Neural cell (in vitro differentiated cells): ENCODE data around the gene NFATC3. TPM values are rescaled to one million over a fixed set of nuclear protein-coding genes. Genes with fewer than 3 reads are reported as not detected.

Experiments used
- H2AFZ ChIP-seq: fragments of 200-600, 300-800 bp; sonication (generic), shearing (Covaris generic); 2 replicates; pipeline ENCODE4 v1.6.0; 2014; ENCODE audit warnings: low read depth, mild to moderate bottlenecking, antibody characterized with exemption, low read length, moderate library complexity
- H3F3A ChIP-seq: fragments of 200-600 bp; shearing (Covaris generic); 2 replicates; pipeline ENCODE4 v1.6.1; 2016; ENCODE audit warnings: mild to moderate bottlenecking, moderate library complexity, mixed read lengths, antibody characterized with exemption, low read length; ENCODE audit not compliant: insufficient read depth, poor library complexity, severe bottlenecking
- H3K27ac ChIP-seq: fragments of 200-600, 300-800 bp; sonication (generic), shearing (Covaris generic); 2 replicates; pipeline ENCODE4 v1.5.1; 2014; ENCODE audit warnings: mild to moderate bottlenecking, low read length, moderate library complexity
- H3K27me3 ChIP-seq: fragments of 300-800, 200-600 bp; sonication (generic), shearing (Covaris generic); 2 replicates; pipeline ENCODE4 v1.6.0; 2014; ENCODE audit warnings: mild to moderate bottlenecking, low read depth, low read length, moderate library complexity; ENCODE audit not compliant: insufficient read depth
- H3K36me3 ChIP-seq: fragments of 300-800, 200-600 bp; sonication (generic), shearing (Covaris generic); 2 replicates; pipeline ENCODE4 v1.5.1; 2014; ENCODE audit warnings: mild to moderate bottlenecking, antibody characterized with exemption, low read length, moderate library complexity; ENCODE audit not compliant: insufficient read depth
- H3K4me2 ChIP-seq: fragments of 300-800, 200-600 bp; sonication (generic), shearing (Covaris generic); 2 replicates; pipeline ENCODE4 v1.6.0; 2014; ENCODE audit warnings: mild to moderate bottlenecking, low read length
- H3K4me3 ChIP-seq: fragments of 300-800, 200-600 bp; sonication (generic), shearing (Covaris generic); 2 replicates; pipeline ENCODE4 v1.5.1; 2014; ENCODE audit warnings: mild to moderate bottlenecking, low read length, moderate library complexity
- H3K79me2 ChIP-seq: fragments of 200-600 bp; shearing (Covaris generic); replicated peaks from 2 replicates; pipeline ENCODE4 v1.6.0; 2014; ENCODE audit warnings: mild to moderate bottlenecking, low read length, moderate library complexity; ENCODE audit not compliant: insufficient read depth
- H3K9ac ChIP-seq: fragments of 300-800, 200-600 bp; sonication (generic), shearing (Covaris generic); 2 replicates; pipeline ENCODE4 v1.6.1; 2016; ENCODE audit warnings: mild to moderate bottlenecking, low read length, mixed read lengths
- H3K9me2 ChIP-seq: fragments of 200-600 bp; shearing (Covaris generic); 2 replicates; pipeline ENCODE4 v1.6.1; 2016; ENCODE audit warnings: mild to moderate bottlenecking, low read length, mixed read lengths; ENCODE audit not compliant: insufficient read depth
- H3K9me3 ChIP-seq: fragments of 200-600, 300-800 bp; sonication (generic), shearing (Covaris generic); 2 replicates; pipeline ENCODE4 v1.6.1; 2016; ENCODE audit warnings: mild to moderate bottlenecking, mixed run types, low read length, moderate library complexity, mixed read lengths
- H4K20me1 ChIP-seq: fragments of 200-600 bp; shearing (Covaris generic); 2 replicates; pipeline ENCODE4 v1.6.1; 2016; ENCODE audit warnings: mild to moderate bottlenecking, mixed run types; ENCODE audit not compliant: insufficient read depth
- EP300 ChIP-seq: fragments of 450-650 bp; conservative IDR thresholded peaks from 2 replicates; pipeline ENCODE4 v1.6.1; 2014; ENCODE audit warnings: antibody characterized with exemption, mild to moderate bottlenecking, moderate library complexity; ENCODE audit not compliant: poor library complexity, severe bottlenecking
- EZH2 ChIP-seq: fragments of 200-600, 300-800 bp; shearing (Covaris generic), sonication (generic); IDR thresholded peaks from 2 replicates; pipeline ENCODE4 v1.6.1; 2014; ENCODE audit warnings: antibody characterized with exemption, low read length, borderline replicate concordance, mild to moderate bottlenecking; ENCODE audit not compliant: insufficient read depth, poor library complexity, severe bottlenecking
- MXI1 ChIP-seq: fragments of 450-650 bp; conservative IDR thresholded peaks from 2 replicates; pipeline ENCODE4 v1.6.1; 2014; ENCODE audit warnings: antibody characterized with exemption, mild to moderate bottlenecking; ENCODE audit not compliant: poor library complexity, severe bottlenecking
- POLR2AphosphoS5 ChIP-seq: IDR thresholded peaks from 2 replicates; pipeline ENCODE4 v1.6.1; 2012
- RAD21 ChIP-seq: fragments of 450-650 bp; conservative IDR thresholded peaks from 2 replicates; pipeline ENCODE4 v1.6.1; 2014; ENCODE audit warnings: antibody characterized with exemption, mild to moderate bottlenecking, moderate library complexity
- SMC3 ChIP-seq: fragments of 450-650 bp; conservative IDR thresholded peaks from 2 replicates; pipeline ENCODE4 v1.6.1; 2014; ENCODE audit warnings: antibody characterized with exemption, mild to moderate bottlenecking, moderate library complexity; ENCODE audit not compliant: poor library complexity
- TAF1 ChIP-seq: IDR thresholded peaks from 2 replicates; pipeline ENCODE4 v1.6.1; 2012; ENCODE audit warnings: low read depth
- polyA plus RNA-seq: library from polyadenylated mRNA; depleted of rRNA; stranded (reverse); fragments of >200 nt; gene quantifications from 2 replicates; pipeline ENCODE4 v1.2.3, GENCODE V29; 2014
- TF ChIP-seq, protein P1 (sequence below): fragments of 450-650 bp; IDR thresholded peaks from 2 replicates; pipeline ENCODE4 v1.5.1; 2014; ENCODE audit warnings: antibody characterized with exemption, mild to moderate bottlenecking, moderate library complexity; ENCODE audit not compliant: poor library complexity, severe bottlenecking
- TF ChIP-seq, protein P2 (sequence below): IDR thresholded peaks from 2 replicates; pipeline ENCODE4 v1.6.1; 2012; ENCODE audit warnings: borderline replicate concordance

NFATC3 gene
- polyA plus RNA-seq, 1 donor from 2014 or later = 6.2 TPM

DNA sequence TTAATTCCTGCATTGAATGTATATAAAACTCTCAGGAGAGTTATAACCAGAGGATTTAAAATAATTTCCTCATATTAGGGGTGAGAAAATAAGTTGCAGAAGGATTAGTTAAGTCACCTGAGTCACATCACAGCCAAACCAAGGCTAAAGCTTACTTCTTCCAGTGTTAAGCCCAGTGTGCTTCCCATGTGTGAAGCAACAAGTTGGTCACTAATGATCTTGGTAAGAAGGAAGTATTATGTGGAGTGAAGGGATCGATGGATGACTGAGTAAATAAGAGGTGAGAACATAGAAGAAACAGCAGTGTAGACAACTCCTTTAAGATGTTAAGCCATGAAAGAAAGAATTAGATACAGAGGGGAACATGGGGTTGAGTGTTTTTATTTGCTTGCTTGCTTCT lies 130.1 kb downstream of the NFATC3 start:
- no peaks in the 10 kb centered on the region for H3K9me3 ChIP-seq
- H3F3A ChIP-seq = no peaks in the 10 kb centered on the region
- no peak overlapping the region for H2AFZ ChIP-seq
- H4K20me1 ChIP-seq = no peaks in the 10 kb centered on the region
- H3K36me3 ChIP-seq = no peaks in the 10 kb centered on the region
- no peak overlapping the region for H3K4me2 ChIP-seq
- H3K9ac ChIP-seq = no peak overlapping the region
- no peaks in the 10 kb centered on the region for H3K79me2 ChIP-seq
- H3K9me2 ChIP-seq = no peaks in the 10 kb centered on the region
- no peak overlapping the region for H3K4me3 ChIP-seq
- TF ChIP-seq EZH2 (no peak), MXI1 (no peak), RAD21 (no peak), EP300 (no peak), TAF1 (no peak), SMC3 (no peak), POLR2AphosphoS5 (no peak)
- TF ChIP-seq, protein P1, sequence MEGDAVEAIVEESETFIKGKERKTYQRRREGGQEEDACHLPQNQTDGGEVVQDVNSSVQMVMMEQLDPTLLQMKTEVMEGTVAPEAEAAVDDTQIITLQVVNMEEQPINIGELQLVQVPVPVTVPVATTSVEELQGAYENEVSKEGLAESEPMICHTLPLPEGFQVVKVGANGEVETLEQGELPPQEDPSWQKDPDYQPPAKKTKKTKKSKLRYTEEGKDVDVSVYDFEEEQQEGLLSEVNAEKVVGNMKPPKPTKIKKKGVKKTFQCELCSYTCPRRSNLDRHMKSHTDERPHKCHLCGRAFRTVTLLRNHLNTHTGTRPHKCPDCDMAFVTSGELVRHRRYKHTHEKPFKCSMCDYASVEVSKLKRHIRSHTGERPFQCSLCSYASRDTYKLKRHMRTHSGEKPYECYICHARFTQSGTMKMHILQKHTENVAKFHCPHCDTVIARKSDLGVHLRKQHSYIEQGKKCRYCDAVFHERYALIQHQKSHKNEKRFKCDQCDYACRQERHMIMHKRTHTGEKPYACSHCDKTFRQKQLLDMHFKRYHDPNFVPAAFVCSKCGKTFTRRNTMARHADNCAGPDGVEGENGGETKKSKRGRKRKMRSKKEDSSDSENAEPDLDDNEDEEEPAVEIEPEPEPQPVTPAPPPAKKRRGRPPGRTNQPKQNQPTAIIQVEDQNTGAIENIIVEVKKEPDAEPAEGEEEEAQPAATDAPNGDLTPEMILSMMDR = no peak
- TF ChIP-seq, protein P2, sequence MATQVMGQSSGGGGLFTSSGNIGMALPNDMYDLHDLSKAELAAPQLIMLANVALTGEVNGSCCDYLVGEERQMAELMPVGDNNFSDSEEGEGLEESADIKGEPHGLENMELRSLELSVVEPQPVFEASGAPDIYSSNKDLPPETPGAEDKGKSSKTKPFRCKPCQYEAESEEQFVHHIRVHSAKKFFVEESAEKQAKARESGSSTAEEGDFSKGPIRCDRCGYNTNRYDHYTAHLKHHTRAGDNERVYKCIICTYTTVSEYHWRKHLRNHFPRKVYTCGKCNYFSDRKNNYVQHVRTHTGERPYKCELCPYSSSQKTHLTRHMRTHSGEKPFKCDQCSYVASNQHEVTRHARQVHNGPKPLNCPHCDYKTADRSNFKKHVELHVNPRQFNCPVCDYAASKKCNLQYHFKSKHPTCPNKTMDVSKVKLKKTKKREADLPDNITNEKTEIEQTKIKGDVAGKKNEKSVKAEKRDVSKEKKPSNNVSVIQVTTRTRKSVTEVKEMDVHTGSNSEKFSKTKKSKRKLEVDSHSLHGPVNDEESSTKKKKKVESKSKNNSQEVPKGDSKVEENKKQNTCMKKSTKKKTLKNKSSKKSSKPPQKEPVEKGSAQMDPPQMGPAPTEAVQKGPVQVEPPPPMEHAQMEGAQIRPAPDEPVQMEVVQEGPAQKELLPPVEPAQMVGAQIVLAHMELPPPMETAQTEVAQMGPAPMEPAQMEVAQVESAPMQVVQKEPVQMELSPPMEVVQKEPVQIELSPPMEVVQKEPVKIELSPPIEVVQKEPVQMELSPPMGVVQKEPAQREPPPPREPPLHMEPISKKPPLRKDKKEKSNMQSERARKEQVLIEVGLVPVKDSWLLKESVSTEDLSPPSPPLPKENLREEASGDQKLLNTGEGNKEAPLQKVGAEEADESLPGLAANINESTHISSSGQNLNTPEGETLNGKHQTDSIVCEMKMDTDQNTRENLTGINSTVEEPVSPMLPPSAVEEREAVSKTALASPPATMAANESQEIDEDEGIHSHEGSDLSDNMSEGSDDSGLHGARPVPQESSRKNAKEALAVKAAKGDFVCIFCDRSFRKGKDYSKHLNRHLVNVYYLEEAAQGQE = no peak
- H3K27ac ChIP-seq = no peak overlapping the region
- no peaks in the 10 kb centered on the region for H3K27me3 ChIP-seq

GRCh38 chr16:68216240-68216639 lies 131.1 kb downstream of the NFATC3 start:
- no peaks in the 10 kb centered on the region for H3K9me3 ChIP-seq
- H3K27me3 ChIP-seq = no peaks in the 10 kb centered on the region
- no peak overlapping the region for H3K27ac ChIP-seq
- no peaks in the 10 kb centered on the region for H3F3A ChIP-seq
- no peaks in the 10 kb centered on the region for H3K9me2 ChIP-seq
- no peaks in the 10 kb centered on the region for H4K20me1 ChIP-seq
- no peak for TF ChIP-seq POLR2AphosphoS5
- TF ChIP-seq, protein P1 = no peak
- TF ChIP-seq SMC3 = no peak
- no peak for TF ChIP-seq TAF1
- TF ChIP-seq EP300 = no peak
- TF ChIP-seq, protein P2 = no peak
- no peak for TF ChIP-seq EZH2
- no peak for TF ChIP-seq RAD21
- no peak for TF ChIP-seq MXI1
- no peaks in the 10 kb centered on the region for H3K79me2 ChIP-seq
- no peak overlapping the region for H3K4me3 ChIP-seq
- H3K9ac ChIP-seq = no peak overlapping the region
- H3K36me3 ChIP-seq = no peaks in the 10 kb centered on the region
- H3K4me2 ChIP-seq = no peak overlapping the region
- H2AFZ ChIP-seq = no peak overlapping the region
